GM21619 (cell line): ENCODE measurements around the gene COL1A1.

Source experiments
- ATAC-seq: cut with Tn5 transposase; IDR thresholded peaks from one replicate; pipeline ENCODE4 v1.9.1; 2021; ENCODE audit not compliant: unreplicated experiment

COL1A1 gene

GRCh38 chr17:50173335-50173941 lies 28.0 kb downstream of the COL1A1 start:
- no peak for ATAC-seq

DNA sequence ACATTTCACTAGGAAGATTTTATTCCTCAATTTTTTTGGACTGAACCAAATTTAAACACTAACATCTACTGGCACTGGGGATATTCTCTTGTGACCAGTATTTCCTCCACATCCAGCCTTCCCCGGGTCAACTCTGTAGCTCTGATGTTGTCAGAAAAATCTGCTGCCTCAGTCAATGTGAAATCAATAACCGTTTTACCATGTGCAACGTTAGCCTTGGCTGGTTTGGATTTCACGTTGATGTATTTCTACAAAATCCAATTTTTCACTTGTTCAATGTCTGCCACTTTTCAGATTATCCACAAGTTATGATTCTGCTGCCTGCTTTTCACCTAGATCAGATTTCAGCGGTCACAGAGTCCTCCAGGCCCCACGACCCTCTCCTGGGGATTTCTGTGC lies 28.5 kb downstream of the COL1A1 start:
- no peak for ATAC-seq

DNA sequence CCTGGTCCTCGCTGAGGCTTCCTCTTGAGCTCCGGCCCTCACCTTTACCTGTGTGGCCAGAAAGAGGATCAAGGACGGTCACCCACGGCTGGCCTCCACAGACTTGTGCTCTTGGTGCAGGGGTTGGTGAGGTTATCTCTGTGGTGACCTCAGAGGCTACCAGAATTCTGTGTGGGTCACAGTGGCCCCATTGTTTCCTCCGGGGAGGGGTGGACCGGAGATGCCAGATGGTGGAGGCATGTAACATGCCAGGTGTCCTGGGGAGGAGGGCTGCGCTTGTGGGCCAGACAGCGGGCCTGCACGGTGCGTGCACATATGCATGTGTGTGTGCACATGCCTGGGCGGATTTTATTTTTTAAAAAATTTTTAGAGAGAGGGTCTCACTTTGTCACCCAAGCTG lies 29.3 kb downstream of the COL1A1 start:
- no peak for ATAC-seq

DNA sequence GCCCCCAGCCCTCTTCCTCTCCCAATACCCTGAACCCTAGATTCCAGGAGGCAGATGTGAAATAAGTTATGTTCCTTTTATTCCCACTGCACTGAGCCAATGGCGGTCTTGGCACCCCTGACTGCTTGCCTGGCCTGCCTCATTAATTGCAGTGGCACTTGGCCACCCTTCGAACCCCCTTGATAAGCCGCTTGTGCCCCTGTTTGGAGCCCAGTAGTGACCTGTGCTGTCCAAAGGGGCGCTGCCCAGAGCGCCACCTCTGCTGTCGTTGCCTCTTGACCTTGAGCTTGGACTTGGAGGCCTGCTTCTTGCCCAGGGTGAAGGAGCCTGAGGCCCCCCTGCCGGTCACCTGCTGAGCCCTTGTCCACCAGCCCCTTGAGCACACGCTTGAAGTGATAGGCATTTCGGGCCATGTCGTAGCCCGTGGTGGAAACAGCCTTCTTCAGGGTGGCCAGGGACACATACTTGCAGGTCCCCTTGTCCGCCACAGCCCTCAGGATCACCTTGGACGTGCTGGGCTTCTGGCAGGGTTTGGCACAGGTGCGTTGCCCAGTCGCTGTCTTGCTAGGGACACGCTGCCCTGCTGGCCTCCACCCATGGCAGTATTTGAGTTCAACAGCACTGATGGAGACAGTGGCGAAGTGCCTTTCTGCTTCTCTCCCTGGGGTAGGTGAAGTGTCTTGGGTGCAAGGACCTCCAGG lies 29.9 kb downstream of the COL1A1 start:
- no peak for ATAC-seq

GRCh38 chr17:50170662-50171370 lies 30.6 kb downstream of the COL1A1 start:
- ATAC-seq: peak; percentile 66

GRCh38 chr17:50169881-50170459 lies 31.5 kb downstream of the COL1A1 start:
- no peak for ATAC-seq

- ATAC-seq: no peak
Observed at GRCh38 chr17:50169121-50169764, 32.2 kb downstream of the COL1A1 start.

DNA sequence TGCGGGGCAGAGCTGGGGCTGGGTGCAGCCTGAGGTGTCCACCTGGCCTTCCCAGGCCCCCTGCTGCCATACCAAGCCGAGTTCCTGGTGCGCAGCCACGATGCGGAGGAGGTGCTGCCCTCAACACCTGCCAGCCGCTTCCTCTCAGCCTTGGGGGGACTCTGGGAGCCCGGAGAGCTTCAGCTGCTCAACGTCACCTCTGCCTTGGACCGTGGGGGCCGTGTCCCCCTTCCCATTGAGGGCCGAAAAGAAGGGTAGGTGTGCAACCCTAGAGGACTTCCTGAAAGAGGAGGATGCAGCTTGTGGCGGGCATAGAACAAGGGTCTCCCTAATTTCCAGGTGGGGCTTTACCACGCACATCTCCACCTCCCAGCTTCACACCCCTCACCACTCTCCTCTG lies 33.1 kb downstream of the COL1A1 start:
- no peak for ATAC-seq

DNA sequence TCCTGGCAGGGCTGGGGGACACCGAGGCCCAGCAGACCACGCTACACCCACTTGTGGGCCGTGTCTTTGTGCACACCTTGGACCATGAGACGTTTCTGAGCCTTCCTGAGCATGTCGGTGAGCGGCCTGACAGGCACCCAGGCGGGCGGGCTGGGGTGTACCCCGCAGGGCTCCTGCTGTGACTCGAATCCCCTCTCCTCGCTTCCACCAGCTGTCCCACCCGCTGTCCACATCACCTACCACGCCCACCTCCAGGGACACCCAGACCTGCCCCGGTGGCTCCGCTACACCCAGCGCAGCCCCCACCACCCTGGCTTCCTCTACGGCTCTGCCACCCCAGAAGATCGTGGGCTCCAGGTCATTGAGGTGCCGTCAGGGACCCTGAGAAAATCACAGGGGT lies 34.1 kb downstream of the COL1A1 start:
- no peak for ATAC-seq

- ATAC-seq: no peak
Observed at GRCh38 chr17:50166518-50167181, 34.8 kb downstream of the COL1A1 start.

DNA sequence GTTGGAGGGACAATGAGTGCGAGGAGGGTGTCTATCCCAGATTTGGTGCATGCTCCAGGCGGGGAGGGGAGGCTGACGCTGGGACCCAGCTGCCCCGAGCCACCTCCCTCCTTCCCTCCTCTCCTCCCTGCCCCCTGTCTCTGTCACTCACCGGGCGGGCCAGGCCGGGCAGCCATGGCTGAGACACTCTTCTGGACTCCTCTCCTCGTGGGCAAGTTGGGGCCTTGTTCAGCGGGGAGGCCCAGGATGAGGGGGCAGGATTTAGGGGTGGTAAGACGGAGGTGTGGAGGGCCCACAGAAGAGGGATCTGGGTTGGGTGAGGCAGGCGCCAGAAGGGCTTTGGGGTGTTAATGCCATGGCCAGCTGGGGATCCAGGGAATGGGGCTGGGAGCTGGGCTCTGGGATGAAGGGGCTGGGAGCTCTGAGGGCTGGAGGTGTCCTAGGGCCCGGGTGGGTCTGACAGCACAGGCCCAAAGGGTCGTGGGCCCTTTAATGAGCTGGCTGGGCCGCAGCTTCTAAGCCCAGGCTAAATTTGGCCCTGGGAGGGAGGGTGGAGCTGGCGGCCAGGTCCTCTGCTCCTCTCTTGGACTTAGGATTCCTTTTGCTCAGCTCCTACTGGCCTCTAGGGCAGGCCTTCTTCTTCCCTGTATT lies 35.4 kb downstream of the COL1A1 start, which contains the start of gene SGCA:
SGCA (plus strand) TSS at position 139 of the 651 bp plus-strand sequence; CDS start at position 175, 36 bp downstream.
- ATAC-seq: no peak

GRCh38 chr17:50165466-50165865 lies 36.0 kb downstream of the COL1A1 start:
- ATAC-seq: no peak

GRCh38 chr17:50165066-50165465 lies 36.4 kb downstream of the COL1A1 start:
- no peak for ATAC-seq

DNA sequence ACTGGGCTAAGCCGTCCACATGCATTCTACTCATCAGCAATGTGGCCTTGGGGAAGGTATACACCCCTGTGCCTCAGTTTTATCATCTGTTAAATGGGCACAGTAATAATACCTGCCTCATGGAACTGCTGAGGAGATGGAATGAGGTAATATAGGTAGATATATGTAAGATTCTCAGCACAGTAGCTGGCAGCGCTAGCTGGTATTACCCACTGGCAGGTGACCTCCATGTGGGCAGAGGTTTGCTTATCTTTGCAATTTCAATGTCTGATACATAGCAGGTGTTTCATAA lies 36.8 kb downstream of the COL1A1 start:
- ATAC-seq: no peak

GRCh38 chr17:50163843-50164696 lies 37.4 kb downstream of the COL1A1 start:
- ATAC-seq: no peak

GRCh38 chr17:50162466-50163254 lies 38.8 kb downstream of the COL1A1 start:
- no peak for ATAC-seq

DNA sequence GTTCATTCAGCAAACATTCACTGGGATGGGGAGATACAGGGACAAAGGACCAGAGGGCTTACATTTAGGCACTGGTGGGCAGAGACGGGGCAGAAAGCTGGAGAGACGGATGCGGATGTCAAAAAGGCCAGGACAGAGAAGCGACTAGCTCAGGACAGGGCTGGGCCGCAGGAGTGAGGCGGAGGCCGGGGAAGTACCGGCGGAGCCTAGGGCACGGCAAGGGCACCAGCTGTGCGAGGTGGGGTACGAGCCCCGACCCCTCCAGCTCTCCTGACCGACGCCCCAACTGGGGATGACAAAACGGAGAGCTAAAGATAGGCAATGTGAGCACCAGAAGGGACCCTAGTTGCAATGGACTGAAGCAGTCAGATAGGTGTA lies 39.5 kb downstream of the COL1A1 start:
- ATAC-seq: no peak

DNA sequence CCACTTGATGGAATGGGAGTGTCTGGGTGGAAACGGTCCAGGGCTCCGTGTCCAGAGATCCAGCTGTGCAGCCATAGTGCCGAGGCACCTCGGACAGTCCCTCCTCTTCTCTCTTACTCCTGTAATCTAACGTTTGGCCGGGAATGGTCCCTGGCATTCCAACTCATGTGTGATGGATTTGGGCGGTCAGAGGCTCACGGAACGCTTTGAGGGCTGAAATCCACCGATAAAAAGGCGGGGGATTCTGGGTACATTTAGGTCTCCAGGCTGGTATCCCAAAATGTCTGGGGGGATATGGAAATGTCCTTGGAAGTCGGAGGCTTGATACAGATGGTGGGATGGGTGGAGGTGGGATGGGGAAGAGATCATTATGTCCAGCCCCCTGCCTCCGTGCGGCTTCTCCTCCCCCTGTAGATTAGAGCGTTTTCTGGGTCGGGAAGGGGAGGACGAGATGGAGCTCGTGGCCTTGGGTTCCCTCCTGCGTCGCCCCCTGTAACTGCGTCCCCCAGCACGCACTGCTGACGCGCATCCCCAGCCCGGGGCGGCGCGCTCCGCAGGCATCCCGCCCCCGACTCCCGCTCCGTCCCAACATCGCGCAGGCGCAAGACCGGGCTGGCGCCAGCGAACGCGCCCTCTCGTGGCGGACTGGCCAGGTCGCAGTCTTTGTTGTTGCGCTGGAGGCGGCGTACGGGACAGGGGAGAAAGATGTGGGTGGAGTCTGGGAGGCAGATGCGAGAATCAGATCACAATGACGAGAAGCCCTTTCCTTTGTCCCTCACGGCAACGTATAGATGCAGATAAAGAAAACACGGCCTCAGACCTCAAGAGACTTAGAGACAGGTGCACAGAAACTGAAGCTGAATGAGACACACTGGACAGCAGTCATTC lies 40.2 kb downstream of the COL1A1 start:
- peak; percentile 79 for ATAC-seq
